Heart right ventricle (tissue), 16 donors: ENCODE measurements around the gene LIPG. TPM values are rescaled to one million over a fixed set of nuclear protein-coding genes. Genes with fewer than 3 reads are reported as not detected.

Experiments
- ATAC-seq, 8 donors: fragments of 200-7000 bp; cut with Tn5 transposase; one replicate each; pipeline ENCODE4 v1.9.1; 2020; ENCODE audit warnings: mild to moderate bottlenecking in 8 of 8, moderate library complexity in 8 of 8, moderate number of reproducible peaks in 1 of 8
- DNase-seq, 2 donors: peaks; one replicate each; pipeline ENCODE4 v3.0.0-alpha.2; 2020
- H3K27ac ChIP-seq, 10 donors: fragments of 200-600 bp; sonication (generic) in 2 of 10; one replicate each; pipeline versions ENCODE4 v1.5.0 to v1.8.0; 2020 to 2022; ENCODE audit warnings: mild to moderate bottlenecking in 3 of 10
- H3K27me3 ChIP-seq, 7 donors: fragments of 200-600 bp; one replicate each; pipeline ENCODE4 v1.8.0; 2021 to 2022; ENCODE audit warnings: mild to moderate bottlenecking in 2 of 7
- H3K36me3 ChIP-seq, 9 donors: fragments of 200-600 bp; sonication (generic) in 1 of 9; one replicate each; pipeline versions ENCODE4 v1.5.0 to v1.8.0; 2020 to 2022; ENCODE audit warnings: mild to moderate bottlenecking in 2 of 9
- H3K4me1 ChIP-seq, 9 donors: fragments of 200-600 bp; sonication (generic) in 1 of 9; one replicate each; pipeline versions ENCODE4 v1.5.0 to v1.8.0; 2020 to 2022; ENCODE audit warnings: mild to moderate bottlenecking in 4 of 9
- H3K4me3 ChIP-seq, 10 donors: fragments of 200-600 bp; sonication (generic) in 2 of 10; one replicate each; pipeline versions ENCODE4 v1.5.0 to v1.8.0; 2020 to 2022; ENCODE audit warnings: mild to moderate bottlenecking in 7 of 10, moderate library complexity in 2 of 10
- H3K9me3 ChIP-seq, 11 donors: fragments of 200-600 bp in 10 of 11; sonication (generic) in 2 of 11; one replicate each; pipeline versions ENCODE4 v1.5.0 to v1.8.0; 2013 to 2022; ENCODE audit warnings: mild to moderate bottlenecking in 2 of 11, control low read depth in 1 of 11, moderate library complexity in 1 of 11
- CTCF ChIP-seq, 9 donors: fragments of 200-600 bp; sonication (generic) in 2 of 9; IDR thresholded peaks; one replicate each; pipeline versions ENCODE4 v1.5.0 to v1.8.0; 2021 to 2022; ENCODE audit warnings: antibody characterized with exemption in 9 of 9, mild to moderate bottlenecking in 5 of 9, moderate library complexity in 1 of 9
- WGBS, 2 donors: extraction: QIAGEN DNeasy Blood & Tissue Kit; methylation state at CpG; one replicate each; pipeline ENCODE4 v1.1.7; 2013; ENCODE audit warnings: inconsistent platforms in 1 of 2; 5-methylcytosine and 5-hydroxymethylcytosine counted together
- intact Hi-C, 10 donors: fragments of 100-400 bp; cut with DNase I; formaldehyde crosslinking; loops; one replicate each; pipeline versions ENCODE4 v1.11.1 to v1.14.2; 2022
- polyA plus RNA-seq, 2 donors: library from polyadenylated mRNA; stranded (reverse); fragments of 200-250 nt; gene quantifications; one replicate each; pipeline ENCODE4 v1.2.3, GENCODE V29; 2013
- total RNA-seq, 10 donors: library from RNA; stranded (reverse); fragmentation: NEBNext Ultra II Directional in 3 of 10; extraction: Animal tissue kit (Norgen Biotek cat#: 25700) in 3 of 10; gene quantifications; one replicate each; pipeline versions ENCODE4 v1.2.1 to v1.2.4, GENCODE V29; 2021 to 2023
- donor health status: Arrhythmogenic right ventricular cardiomyopathy.
- donor health status: ischemic (EF 13 %, LVEDD 7.1; RV severe dilation, severe dysfunction).
- donor health status: healthy with polysubstance abuse.
- donor health status: DM: no; HTN: yes; CAD: no.
- donor health status: DM: no; HTN: no; CAD: no.
- donor health status: ischemic (EF 25% LVEDD 6.9; RV normal size, moderate dysfunction).
- donor health status: ischemic (EF 25% LVEDD 5.7; RV mildly dilated, moderate dysfunction).
- donor health status: healthy.
- donor health status: DM: yes; HTN: yes; CAD: no.
- donor health status: Ischemic cardiomyopathy.
- donor health status: ischemic (EF 35%, LVEDD 5.7; RV mildly dilated, moderate dysfunction).
- donor health status: nonischemic (EF 11% LVEDD 7.7; RV severe dilation, severe dysfunction).
- donor health status: DM: yes; HTN: yes; CAD: no.
- donor health status: PGD.
- donor health status: ischemic (EF 29% LVEDD 5.4; RV normal size, mild dysfunction).
- donor health status: nonischemic (EF 23%, LVEDD 6.1; RV moderate dilation, normal function).

LIPG gene
- total and polyA plus RNA-seq, 12 donors: 0.07 to 14.0 (median 0.42) TPM; not detected in 3

GRCh38 chr18:49645841-49646351 lies 84.0 kb downstream of the LIPG start:
- no peak for TF ChIP-seq CTCF (IDR thresholded peaks at IDR 0.05)
- Histone ChIP-seq H3K27ac (peak overlapping the region in 4 of 10 donors; percentile 1 to 50 (median 48)), H3K4me3 (no peak overlapping the region), H3K4me1 (peaks cover 0 to 34% (median 8%) of the 10 kb centered on the region in 9 donors), H3K27me3 (peaks cover 0 to 9% (median 0%) of the 10 kb centered on the region in 7 donors), H3K36me3 (no peaks in the 10 kb centered on the region), H3K9me3 (no peaks in the 10 kb centered on the region)
- intact Hi-C loops: loop anchor here in 1 of 10 donors (2.0 to 5.0 kb wide), 2 partner anchors 23 to 81 kb away; no protein-coding TSS in a partner anchor
- peak; percentile 85 to 90 (median 87) for ATAC-seq
- 55 to 57% methylated on average over 10 of the region's 10 CpGs for WGBS, 2 donors
- DNase-seq: peak; percentile 65 to 77

- TF ChIP-seq CTCF (IDR thresholded peaks at IDR 0.05): no peak
- Histone ChIP-seq H3K4me1 (peaks cover 0 to 34% (median 8%) of the 10 kb centered on the region in 9 donors), H3K4me3 (no peak overlapping the region), H3K27ac (no peak overlapping the region), H3K9me3 (no peaks in the 10 kb centered on the region), H3K36me3 (no peaks in the 10 kb centered on the region), H3K27me3 (peaks cover 0 to 9% (median 0%) of the 10 kb centered on the region in 7 donors)
- DNase-seq: no peak
- intact Hi-C loops: loop anchor here in 1 of 10 donors (2.0 to 5.0 kb wide), 2 partner anchors 22 to 80 kb away; no protein-coding TSS in a partner anchor
- 82 to 91% methylated on average over 3 of the region's 3 CpGs for WGBS, 2 donors
- ATAC-seq: no peak
Measured at GRCh38 chr18:49646873-49647272, 85.0 kb downstream of the LIPG start.

- intact Hi-C loops: loop anchor here in 1 of 10 donors (2.0 to 5.0 kb wide), 2 partner anchors 21 to 80 kb away; no protein-coding TSS in a partner anchor
- WGBS, 2 donors: 80 to 85% methylated on average over 8 of the region's 8 CpGs
Measured at GRCh38 chr18:49647496-49648168, 85.8 kb downstream of the LIPG start.

More at GRCh38 chr18:49647496-49648168, 85.8 kb downstream of the LIPG start:
- H3K27ac ChIP-seq: peak overlapping the region in 4 of 10 donors; percentile 4 to 62 (median 58)
- peaks cover 0 to 34% (median 9%) of the 10 kb centered on the region in 9 donors for H3K4me1 ChIP-seq
- H3K4me3 ChIP-seq: no peak overlapping the region
- no peaks in the 10 kb centered on the region for H3K9me3 ChIP-seq
- peaks cover 0 to 9% (median 0%) of the 10 kb centered on the region in 7 donors for H3K27me3 ChIP-seq
- DNase-seq (no peak), ATAC-seq (peak in 1 of 8 donors; percentile 30)
- no peaks in the 10 kb centered on the region for H3K36me3 ChIP-seq
- TF ChIP-seq CTCF (IDR thresholded peaks at IDR 0.05): no peak
